ENCODE results near the gene NPY.

Gene NPY

GRCh38 chr7:24313777-24314176 lies 29.8 kb downstream of the NPY start:
- Histone ChIP-seq H3K4me3 (ENCODE audit: low read depth in 1 of 2, low read length in 1 of 2) (no peak overlapping the region), H3K9me3 (no peaks in the 10 kb centered on the region), H3K4me1 (ENCODE audit: control insufficient read depth in 1 of 2, insufficient read depth in 1 of 2, low read depth in 1 of 2, low read length in 1 of 2) (no peaks in the 10 kb centered on the region), H3K27me3 (no peaks in the 10 kb centered on the region), H3K36me3 (no peaks in the 10 kb centered on the region), H3K27ac (no peak overlapping the region)
- no peak for TF ChIP-seq CTCF (IDR thresholded peaks at IDR 0.05)

- Histone ChIP-seq H3K9me3 (no peaks in the 10 kb centered on the region), H3K27me3 (no peaks in the 10 kb centered on the region), H3K4me3 (ENCODE audit: low read depth in 1 of 2, low read length in 1 of 2) (no peak overlapping the region), H3K36me3 (no peaks in the 10 kb centered on the region), H3K4me1 (ENCODE audit: control insufficient read depth in 1 of 2, insufficient read depth in 1 of 2, low read depth in 1 of 2, low read length in 1 of 2) (no peaks in the 10 kb centered on the region), H3K27ac (no peak overlapping the region)
- no peak for TF ChIP-seq CTCF (IDR thresholded peaks at IDR 0.05)
Observed at GRCh38 chr7:24316340-24316739, 32.4 kb downstream of the NPY start.

- Histone ChIP-seq H3K27me3 (no peaks in the 10 kb centered on the region), H3K4me1 (ENCODE audit: control insufficient read depth in 1 of 2, insufficient read depth in 1 of 2, low read depth in 1 of 2, low read length in 1 of 2) (no peaks in the 10 kb centered on the region), H3K4me3 (ENCODE audit: low read depth in 1 of 2, low read length in 1 of 2) (no peak overlapping the region), H3K36me3 (no peaks in the 10 kb centered on the region), H3K27ac (no peak overlapping the region), H3K9me3 (no peaks in the 10 kb centered on the region)
- no peak for TF ChIP-seq CTCF (IDR thresholded peaks at IDR 0.05)
Observed at GRCh38 chr7:24318326-24318725, 34.3 kb downstream of the NPY start.

GRCh38 chr7:24319209-24319608 lies 35.2 kb downstream of the NPY start:
- Histone ChIP-seq H3K4me1 (ENCODE audit: control insufficient read depth in 1 of 2, insufficient read depth in 1 of 2, low read depth in 1 of 2, low read length in 1 of 2) (no peaks in the 10 kb centered on the region), H3K4me3 (ENCODE audit: low read depth in 1 of 2, low read length in 1 of 2) (no peak overlapping the region), H3K27me3 (no peaks in the 10 kb centered on the region), H3K9me3 (no peaks in the 10 kb centered on the region), H3K36me3 (no peaks in the 10 kb centered on the region), H3K27ac (no peak overlapping the region)
- TF ChIP-seq CTCF (IDR thresholded peaks at IDR 0.05): no peak

GRCh38 chr7:24323961-24324480 lies 40.0 kb downstream of the NPY start:
- H3K9me3 ChIP-seq: no peaks in the 10 kb centered on the region
- H3K27me3 ChIP-seq: no peaks in the 10 kb centered on the region
- H3K27ac ChIP-seq: no peak overlapping the region
- H3K4me1 ChIP-seq (ENCODE audit: control insufficient read depth in 1 of 2, insufficient read depth in 1 of 2, low read depth in 1 of 2, low read length in 1 of 2): no peaks in the 10 kb centered on the region
- no peaks in the 10 kb centered on the region for H3K36me3 ChIP-seq
- no peak overlapping the region for H3K4me3 ChIP-seq (ENCODE audit: low read depth in 1 of 2, low read length in 1 of 2)
- no peak for TF ChIP-seq CTCF (IDR thresholded peaks at IDR 0.05)

GRCh38 chr7:24325708-24326107 lies 41.7 kb downstream of the NPY start:
- H3K4me3 ChIP-seq (ENCODE audit: low read depth in 1 of 2, low read length in 1 of 2): no peak overlapping the region
- TF ChIP-seq CTCF (IDR thresholded peaks at IDR 0.05): no peak
- no peaks in the 10 kb centered on the region for H3K9me3 ChIP-seq
- no peaks in the 10 kb centered on the region for H3K4me1 ChIP-seq (ENCODE audit: control insufficient read depth in 1 of 2, insufficient read depth in 1 of 2, low read depth in 1 of 2, low read length in 1 of 2)
- H3K27ac ChIP-seq: no peak overlapping the region
- no peaks in the 10 kb centered on the region for H3K27me3 ChIP-seq
- H3K36me3 ChIP-seq: no peaks in the 10 kb centered on the region
